Breast epithelium (tissue), 3 donors: Measurements from ENCODE around the gene ANKRD18A.

Experiments used
- CTCF ChIP-seq, 3 donors: fragments of 450-650 bp; IDR thresholded peaks; one replicate each; pipeline ENCODE4 v1.5.1; 2016 to 2017; ENCODE audit warnings: antibody characterized with exemption in 3 of 3, mild to moderate bottlenecking in 3 of 3, moderate library complexity in 3 of 3
- POLR2A ChIP-seq: fragments of 450-650 bp; IDR thresholded peaks from one replicate; pipeline ENCODE4 v1.6.1; 2016; ENCODE audit warnings: antibody characterized with exemption, mild to moderate bottlenecking, moderate library complexity
- POLR2AphosphoS5 ChIP-seq, 3 donors: sonication (generic); formaldehyde crosslinking; IDR thresholded peaks; one replicate each; pipeline ENCODE4 v1.6.1; 2017; ENCODE audit warnings: antibody characterized with exemption in 3 of 3

- no peak for TF ChIP-seq CTCF (IDR thresholded peaks at IDR 0.05)
- TF ChIP-seq POLR2AphosphoS5 (IDR thresholded peaks at IDR 0.05): no peak
- no peak for TF ChIP-seq POLR2A
These were observed 19.2 kb upstream of the ANKRD18A start for GRCh38 chr9:38639577-38639940.
